Measurements from ENCODE around the gene GPR101. TPM values are rescaled to one million over a fixed set of nuclear protein-coding genes. Genes with fewer than 3 reads are reported as not detected.

GPR101 gene
- total and polyA plus RNA-seq, 2 of the 4 experiments (the other 2 are of a cell fraction): not detected

DNA sequence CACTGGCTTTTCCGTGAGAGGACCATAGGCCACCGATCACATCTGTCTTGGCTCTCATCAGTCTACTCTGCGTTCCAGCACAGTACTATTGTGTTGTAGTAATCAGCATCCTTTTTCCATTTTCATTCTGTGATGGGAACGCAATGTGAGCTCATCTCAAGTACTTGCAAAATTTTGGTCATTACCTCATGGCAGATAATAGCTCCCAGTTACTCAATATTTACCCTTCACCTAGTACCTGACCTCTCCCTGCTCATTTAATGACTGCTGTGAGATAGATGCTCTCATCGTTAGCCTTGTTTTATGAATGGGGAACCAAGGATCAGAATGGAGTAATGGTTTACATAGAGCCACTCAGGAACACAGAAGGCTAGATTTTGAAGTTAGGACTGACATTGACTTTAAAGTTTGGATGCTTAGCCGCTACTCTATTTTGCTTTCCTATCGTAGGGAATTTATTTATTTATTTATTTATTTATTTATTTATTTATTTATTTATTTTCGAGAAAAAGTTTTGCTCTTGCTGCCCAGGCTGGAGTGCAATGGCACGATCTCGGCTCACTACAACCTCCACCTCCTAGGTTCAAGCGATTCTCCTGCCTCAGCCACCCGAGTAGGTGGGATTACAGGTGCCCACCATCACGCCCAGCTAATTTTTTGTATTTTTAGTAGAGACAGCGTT, 6.5 kb upstream of the GPR101 start:
- H2AFZ ChIP-seq (replicated peaks; ENCODE audit: low read length, poor library complexity): no peak overlapping the region
- H3K4me2 ChIP-seq (ENCODE audit: low read depth, low read length): no peak overlapping the region
- no peaks in the 10 kb centered on the region for H4K20me1 ChIP-seq (ENCODE audit: insufficient read depth, low read length)
- no peak overlapping the region for H3K9ac ChIP-seq (ENCODE audit: low read depth, low read length)
- H3K56ac ChIP-seq (ENCODE audit: extremely low read depth, insufficient read depth, low read length): no peak overlapping the region
- ChIA-PET POLR2A (ENCODE audit: unreplicated experiment) (no interaction called here), CTCF (no interaction called here)
- no peak overlapping the region for H2BK5ac ChIP-seq (ENCODE audit: low read depth, low read length, poor library complexity, severe bottlenecking)
- H3K9me3 ChIP-seq (ENCODE audit: control insufficient read depth, insufficient read depth, low read length): no peaks in the 10 kb centered on the region
- intact Hi-C loops (cut with micrococcal nuclease) (no loop called here), dilution Hi-C loops (cut with HindIII; ENCODE audit: low sequenced_read_pairs, unreplicated experiment) (no loop called here), in situ Hi-C loops (cut with MboI; ENCODE audit: low sequenced_read_pairs) (no loop called here)
- no peaks in the 10 kb centered on the region for H3K79me1 ChIP-seq (ENCODE audit: low read depth in 1 of 2, low read length in 2 of 2)
- H2BK15ac ChIP-seq (ENCODE audit: low read depth, low read length): no peak overlapping the region
- no peak for ATAC-seq (ENCODE audit: low read depth)
- no peaks in the 10 kb centered on the region for H3K4me1 ChIP-seq (ENCODE audit: control insufficient read depth, insufficient read depth, low read length)
- H3K23ac ChIP-seq (ENCODE audit: low read depth, low read length): no peak overlapping the region
- no peak overlapping the region for H4K5ac ChIP-seq (ENCODE audit: low read depth, low read length)
- no peak overlapping the region for H3K4ac ChIP-seq (ENCODE audit: low read depth, low read length)
- no peak for DNase-seq
- no peaks in the 10 kb centered on the region for H3K9me1 ChIP-seq (ENCODE audit: insufficient read depth, low read length)
- H2AK5ac ChIP-seq (ENCODE audit: low read depth, low read length): no peak overlapping the region
- H4K91ac ChIP-seq (ENCODE audit: insufficient read depth, low read depth, low read length): no peak overlapping the region
- H2BK20ac ChIP-seq (ENCODE audit: low read depth, low read length): no peak overlapping the region
- H3K4me3 ChIP-seq (ENCODE audit: insufficient read depth, low read depth, low read length): no peak overlapping the region
- H3K27ac ChIP-seq (ENCODE audit: insufficient read depth, low read length): no peak overlapping the region
- no peak overlapping the region for H4K8ac ChIP-seq (ENCODE audit: low read depth in 2 of 2, low read length in 2 of 2)
- no peak overlapping the region for H3K14ac ChIP-seq (replicated peaks; ENCODE audit: low read depth, low read length)
- WGBS, 2 experiments (ENCODE audit: extremely low coverage in 2 of 2, insufficient read length in 1 of 2): no CpG with 5 or more reads among the region's 14 CpGs
- TF ChIP-seq NFE2L2 (IDR thresholded peaks at IDR 0.05; ENCODE audit: low read depth, low read length) (no peak), FOS (IDR thresholded peaks at IDR 0.05; ENCODE audit: low read depth, low read length) (no peak), POLR2A (IDR thresholded peaks at IDR 0.05; ENCODE audit: low read depth, low read length) (no peak), RAD21 (IDR thresholded peaks at IDR 0.05; ENCODE audit: low read length) (no peak), MAFK (IDR thresholded peaks at IDR 0.05; ENCODE audit: low read depth, low read length) (no peak), CHD1 (IDR thresholded peaks at IDR 0.05; ENCODE audit: low read depth, low read length) (no peak), RFX5 (IDR thresholded peaks at IDR 0.05; ENCODE audit: low read depth, low read length) (no peak), MXI1 (IDR thresholded peaks at IDR 0.05; ENCODE audit: borderline replicate concordance, low read depth, low read length) (no peak), CEBPB (IDR thresholded peaks at IDR 0.05; ENCODE audit: low read depth, low read length) (no peak), BHLHE40 (IDR thresholded peaks at IDR 0.05; ENCODE audit: low read depth, low read length) (no peak), RCOR1 (IDR thresholded peaks at IDR 0.05; ENCODE audit: insufficient replicate concordance, low read length) (no peak), SMC3 (IDR thresholded peaks at IDR 0.05; ENCODE audit: low read depth, low read length) (no peak), MAZ (IDR thresholded peaks at IDR 0.05; ENCODE audit: borderline replicate concordance, low read depth, low read length) (no peak)
- TF ChIP-seq, protein P1, sequence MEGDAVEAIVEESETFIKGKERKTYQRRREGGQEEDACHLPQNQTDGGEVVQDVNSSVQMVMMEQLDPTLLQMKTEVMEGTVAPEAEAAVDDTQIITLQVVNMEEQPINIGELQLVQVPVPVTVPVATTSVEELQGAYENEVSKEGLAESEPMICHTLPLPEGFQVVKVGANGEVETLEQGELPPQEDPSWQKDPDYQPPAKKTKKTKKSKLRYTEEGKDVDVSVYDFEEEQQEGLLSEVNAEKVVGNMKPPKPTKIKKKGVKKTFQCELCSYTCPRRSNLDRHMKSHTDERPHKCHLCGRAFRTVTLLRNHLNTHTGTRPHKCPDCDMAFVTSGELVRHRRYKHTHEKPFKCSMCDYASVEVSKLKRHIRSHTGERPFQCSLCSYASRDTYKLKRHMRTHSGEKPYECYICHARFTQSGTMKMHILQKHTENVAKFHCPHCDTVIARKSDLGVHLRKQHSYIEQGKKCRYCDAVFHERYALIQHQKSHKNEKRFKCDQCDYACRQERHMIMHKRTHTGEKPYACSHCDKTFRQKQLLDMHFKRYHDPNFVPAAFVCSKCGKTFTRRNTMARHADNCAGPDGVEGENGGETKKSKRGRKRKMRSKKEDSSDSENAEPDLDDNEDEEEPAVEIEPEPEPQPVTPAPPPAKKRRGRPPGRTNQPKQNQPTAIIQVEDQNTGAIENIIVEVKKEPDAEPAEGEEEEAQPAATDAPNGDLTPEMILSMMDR (conservative IDR thresholded peaks at IDR 0.05; ENCODE audit: low read depth, low read length): no peak
- TF ChIP-seq, protein P2, sequence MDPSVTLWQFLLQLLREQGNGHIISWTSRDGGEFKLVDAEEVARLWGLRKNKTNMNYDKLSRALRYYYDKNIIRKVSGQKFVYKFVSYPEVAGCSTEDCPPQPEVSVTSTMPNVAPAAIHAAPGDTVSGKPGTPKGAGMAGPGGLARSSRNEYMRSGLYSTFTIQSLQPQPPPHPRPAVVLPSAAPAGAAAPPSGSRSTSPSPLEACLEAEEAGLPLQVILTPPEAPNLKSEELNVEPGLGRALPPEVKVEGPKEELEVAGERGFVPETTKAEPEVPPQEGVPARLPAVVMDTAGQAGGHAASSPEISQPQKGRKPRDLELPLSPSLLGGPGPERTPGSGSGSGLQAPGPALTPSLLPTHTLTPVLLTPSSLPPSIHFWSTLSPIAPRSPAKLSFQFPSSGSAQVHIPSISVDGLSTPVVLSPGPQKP (IDR thresholded peaks at IDR 0.05; ENCODE audit: borderline replicate concordance, low read depth, low read length): no peak
- TF ChIP-seq, protein P3, sequence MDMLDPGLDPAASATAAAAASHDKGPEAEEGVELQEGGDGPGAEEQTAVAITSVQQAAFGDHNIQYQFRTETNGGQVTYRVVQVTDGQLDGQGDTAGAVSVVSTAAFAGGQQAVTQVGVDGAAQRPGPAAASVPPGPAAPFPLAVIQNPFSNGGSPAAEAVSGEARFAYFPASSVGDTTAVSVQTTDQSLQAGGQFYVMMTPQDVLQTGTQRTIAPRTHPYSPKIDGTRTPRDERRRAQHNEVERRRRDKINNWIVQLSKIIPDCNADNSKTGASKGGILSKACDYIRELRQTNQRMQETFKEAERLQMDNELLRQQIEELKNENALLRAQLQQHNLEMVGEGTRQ (IDR thresholded peaks at IDR 0.05; ENCODE audit: low read depth, low read length): no peak
- no peak overlapping the region for H2BK120ac ChIP-seq (ENCODE audit: low read depth, low read length)
- no peak overlapping the region for H2AK9ac ChIP-seq (replicated peaks; ENCODE audit: low read depth, low read length, poor library complexity)
- H3K36me3 ChIP-seq (ENCODE audit: control insufficient read depth, insufficient read depth, low read length): no peaks in the 10 kb centered on the region
- H3K18ac ChIP-seq (ENCODE audit: low read depth, low read length): no peak overlapping the region
- no TSS peak for BruUV-seq (replicated peaks)
- no peaks in the 10 kb centered on the region; the same call in 1 of the 2 replicates for H3K27me3 ChIP-seq (ENCODE audit: control insufficient read depth, insufficient read depth, low read length)
